Nephron (organoid): ENCODE results near the gene KIF3B.
A peak's percentile ranks its signal among the peaks of the same experiment; 100 is the strongest.
"Not testable (repeated sequence)": the region's sequence is repeated elsewhere in the genome, so short reads cannot be mapped to it uniquely, and the experiment has no call there.

Source experiments
- H3K27ac Mint-ChIP-seq, 3 experiments: 2 replicates each; pipeline ENCODE4 v1.8.0; 2020; ENCODE audit warnings: mixed read lengths in 3 of 3, mild to moderate bottlenecking in 2 of 3, moderate library complexity in 1 of 3
- H3K27me3 Mint-ChIP-seq: 2 replicates; pipeline ENCODE4 v1.8.0; 2021; ENCODE audit warnings: low read depth, mild to moderate bottlenecking, moderate library complexity, mixed read lengths
- H3K36me3 Mint-ChIP-seq: 2 replicates; pipeline ENCODE4 v1.8.0; 2020; ENCODE audit warnings: low read depth, mixed read lengths
- H3K4me1 Mint-ChIP-seq: 2 replicates; pipeline ENCODE4 v1.8.0; 2020; ENCODE audit warnings: mixed read lengths
- H3K4me3 Mint-ChIP-seq, 3 experiments: 2 replicates each; pipeline ENCODE4 v1.8.0; 2020; ENCODE audit warnings: mild to moderate bottlenecking in 3 of 3, mixed read lengths in 3 of 3, moderate library complexity in 2 of 3
- H3K9me3 Mint-ChIP-seq: 2 replicates; pipeline ENCODE4 v1.8.0; 2020; ENCODE audit warnings: mixed read lengths
- TF ChIP-seq, protein P1 (sequence below), 3 experiments: fragments of 200-600 bp; sonication (generic); IDR thresholded peaks; one replicate each; pipeline ENCODE4 v1.5.0; 2021; ENCODE audit warnings: antibody characterized with exemption in 3 of 3; ENCODE audit not compliant: unreplicated experiment in 3 of 3

Gene KIF3B

DNA sequence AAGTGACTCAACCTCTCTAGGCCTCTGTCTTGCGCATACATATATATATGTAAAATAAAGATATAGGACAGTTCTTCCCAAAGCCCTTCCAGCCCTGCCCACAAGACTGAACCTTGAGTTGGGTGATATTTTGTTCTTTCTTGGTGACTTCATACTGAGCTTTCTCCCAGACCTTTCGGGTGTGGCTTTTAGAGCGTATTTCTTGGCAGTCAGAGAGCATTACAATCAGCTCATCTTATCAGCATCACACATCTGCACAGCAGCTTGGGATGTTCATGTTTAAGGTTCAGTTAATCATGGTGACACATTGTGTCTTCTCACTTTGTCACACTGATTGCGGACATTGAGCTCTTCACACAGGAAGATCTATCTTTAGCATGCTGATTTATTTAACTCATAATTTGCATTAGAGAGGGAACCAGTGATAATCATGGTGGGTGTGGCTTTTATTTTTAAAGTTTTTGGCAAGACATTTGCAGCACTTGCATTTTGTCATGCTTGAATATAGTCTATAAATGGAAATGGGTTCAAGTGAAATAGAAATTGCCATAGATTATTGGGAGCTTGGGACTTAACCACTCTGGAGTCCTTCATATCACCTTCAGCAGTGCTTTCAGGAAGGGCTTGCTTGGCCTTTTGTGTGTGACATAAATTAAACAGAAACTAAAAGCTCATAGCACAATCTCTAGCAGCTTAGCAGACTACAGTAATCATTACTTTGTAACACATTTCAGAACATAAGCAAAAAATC, 8.3 kb downstream of the KIF3B start:
- Mint-ChIP-seq H3K4me1 (peaks cover 5% of the 10 kb centered on the region), H3K36me3 (peaks cover 5% of the 10 kb centered on the region), H3K4me3 (no peak overlapping the region), H3K27ac (peak overlapping the region in 2 of 3 experiments; percentile 10 to 62), H3K9me3 (no peaks in the 10 kb centered on the region), H3K27me3 (no peaks in the 10 kb centered on the region)
- TF ChIP-seq, protein P1, sequence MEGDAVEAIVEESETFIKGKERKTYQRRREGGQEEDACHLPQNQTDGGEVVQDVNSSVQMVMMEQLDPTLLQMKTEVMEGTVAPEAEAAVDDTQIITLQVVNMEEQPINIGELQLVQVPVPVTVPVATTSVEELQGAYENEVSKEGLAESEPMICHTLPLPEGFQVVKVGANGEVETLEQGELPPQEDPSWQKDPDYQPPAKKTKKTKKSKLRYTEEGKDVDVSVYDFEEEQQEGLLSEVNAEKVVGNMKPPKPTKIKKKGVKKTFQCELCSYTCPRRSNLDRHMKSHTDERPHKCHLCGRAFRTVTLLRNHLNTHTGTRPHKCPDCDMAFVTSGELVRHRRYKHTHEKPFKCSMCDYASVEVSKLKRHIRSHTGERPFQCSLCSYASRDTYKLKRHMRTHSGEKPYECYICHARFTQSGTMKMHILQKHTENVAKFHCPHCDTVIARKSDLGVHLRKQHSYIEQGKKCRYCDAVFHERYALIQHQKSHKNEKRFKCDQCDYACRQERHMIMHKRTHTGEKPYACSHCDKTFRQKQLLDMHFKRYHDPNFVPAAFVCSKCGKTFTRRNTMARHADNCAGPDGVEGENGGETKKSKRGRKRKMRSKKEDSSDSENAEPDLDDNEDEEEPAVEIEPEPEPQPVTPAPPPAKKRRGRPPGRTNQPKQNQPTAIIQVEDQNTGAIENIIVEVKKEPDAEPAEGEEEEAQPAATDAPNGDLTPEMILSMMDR (IDR thresholded peaks at IDR 0.05; ENCODE audit: unreplicated experiment in 3 of 3) = no peak

- Mint-ChIP-seq H3K27me3 (no peaks in the 10 kb centered on the region), H3K27ac (no peak overlapping the region), H3K9me3 (no peaks in the 10 kb centered on the region), H3K4me1 (peaks cover 5% of the 10 kb centered on the region), H3K36me3 (no peaks in the 10 kb centered on the region), H3K4me3 (no peak overlapping the region)
- TF ChIP-seq, protein P1 (IDR thresholded peaks at IDR 0.05; ENCODE audit: unreplicated experiment in 3 of 3) = no peak
Measured at GRCh38 chr20:32287231-32287638, 9.8 kb downstream of the KIF3B start.

GRCh38 chr20:32288225-32288849, 10.9 kb downstream of the KIF3B start:
- Mint-ChIP-seq H3K36me3 (no peaks in the 10 kb centered on the region), H3K4me1 (peaks cover 5% of the 10 kb centered on the region), H3K27ac (peak overlapping the region in 1 of 3 experiments; percentile 90), H3K27me3 (no peaks in the 10 kb centered on the region), H3K9me3 (no peaks in the 10 kb centered on the region), H3K4me3 (no peak overlapping the region)
- TF ChIP-seq, protein P1 (IDR thresholded peaks at IDR 0.05; ENCODE audit: unreplicated experiment in 3 of 3) = no peak

- H3K27ac Mint-ChIP-seq = peak overlapping the region in 2 of 3 experiments; percentile 81 to 90
- not testable (repeated sequence) for H3K9me3 Mint-ChIP-seq, H3K27me3 Mint-ChIP-seq, H3K4me1 Mint-ChIP-seq, H3K4me3 Mint-ChIP-seq, H3K36me3 Mint-ChIP-seq
Measured at GRCh38 chr20:32289299-32289660, 11.8 kb downstream of the KIF3B start.

DNA sequence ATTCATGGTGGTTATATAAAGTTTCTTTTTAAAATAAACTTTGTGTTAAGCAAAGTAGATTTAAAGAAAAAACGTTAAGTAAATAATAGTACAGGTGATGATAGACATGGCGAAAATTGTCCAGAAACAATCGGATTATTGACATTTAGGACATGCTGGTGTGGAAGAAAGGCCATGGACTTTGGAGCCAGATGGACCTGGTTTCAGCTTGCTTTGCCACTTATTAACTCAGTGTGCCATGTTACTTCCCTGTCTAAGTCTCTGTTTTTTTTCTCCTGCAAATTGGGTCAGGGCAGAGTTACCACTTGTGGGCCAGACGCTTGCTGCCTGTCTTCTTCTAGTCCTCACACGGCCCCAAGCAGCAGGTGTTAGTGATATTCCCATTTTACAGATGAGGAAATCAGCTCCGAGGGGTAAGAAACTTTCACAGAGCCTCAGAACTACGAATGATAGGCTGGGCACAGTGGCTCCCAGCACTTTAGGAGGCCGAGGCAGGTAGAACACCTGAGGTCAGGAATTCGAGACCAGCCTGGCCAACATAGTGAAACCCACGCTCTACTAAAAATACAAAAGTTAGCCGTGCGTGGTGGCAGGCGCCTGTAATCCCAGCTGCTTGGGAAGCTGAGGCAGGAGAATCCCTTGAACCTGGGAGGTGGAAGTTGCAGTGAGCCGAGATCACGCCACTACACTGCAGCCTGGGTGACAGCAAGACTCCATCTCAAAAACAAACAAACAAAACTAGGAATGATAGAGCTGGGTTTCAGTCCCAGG, 12.4 kb downstream of the KIF3B start:
- TF ChIP-seq, protein P1 (IDR thresholded peaks at IDR 0.05; ENCODE audit: unreplicated experiment in 3 of 3) = no peak
- Mint-ChIP-seq H3K27ac (peak overlapping the region in 2 of 3 experiments; percentile 81 to 90), H3K9me3 (no peaks in the 10 kb centered on the region), H3K4me3 (no peak overlapping the region), H3K36me3 (no peaks in the 10 kb centered on the region), H3K27me3 (no peaks in the 10 kb centered on the region), H3K4me1 (peaks cover 5% of the 10 kb centered on the region)

- Mint-ChIP-seq H3K9me3 (no peaks in the 10 kb centered on the region), H3K4me3 (no peak overlapping the region), H3K36me3 (no peaks in the 10 kb centered on the region), H3K27ac (no peak overlapping the region), H3K27me3 (no peaks in the 10 kb centered on the region), H3K4me1 (no peaks in the 10 kb centered on the region)
- TF ChIP-seq, protein P1 (IDR thresholded peaks at IDR 0.05; ENCODE audit: unreplicated experiment in 3 of 3) = no peak
Measured at GRCh38 chr20:32291166-32291565, 13.7 kb downstream of the KIF3B start.
